HG03571 (cell line): Measurements from ENCODE around the gene EVI2A.

ENCODE experiments used
- ATAC-seq: cut with Tn5 transposase; IDR thresholded peaks from one replicate; pipeline ENCODE4 v1.9.1; 2021; ENCODE audit not compliant: unreplicated experiment

The EVI2A gene

DNA sequence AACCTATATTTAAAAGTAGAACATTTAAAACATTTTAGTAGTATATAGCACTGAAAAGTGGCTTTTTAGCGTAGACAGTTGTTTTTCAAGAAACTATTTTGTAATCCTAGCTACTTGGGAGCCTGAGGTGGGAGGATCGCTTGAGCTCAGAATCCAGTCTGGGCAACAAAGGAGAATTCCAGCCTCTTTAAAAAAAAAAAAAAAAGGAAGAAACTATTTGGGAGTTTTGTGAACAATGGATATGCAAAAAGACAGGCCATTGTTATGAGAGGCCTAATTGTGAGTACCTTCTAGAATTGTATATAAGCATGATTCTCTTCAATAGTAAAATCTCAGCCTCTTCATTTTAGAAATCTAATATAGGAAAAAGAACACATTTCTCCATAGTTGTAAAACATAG lies 42.0 kb downstream of the EVI2A start:
- no peak for ATAC-seq

DNA sequence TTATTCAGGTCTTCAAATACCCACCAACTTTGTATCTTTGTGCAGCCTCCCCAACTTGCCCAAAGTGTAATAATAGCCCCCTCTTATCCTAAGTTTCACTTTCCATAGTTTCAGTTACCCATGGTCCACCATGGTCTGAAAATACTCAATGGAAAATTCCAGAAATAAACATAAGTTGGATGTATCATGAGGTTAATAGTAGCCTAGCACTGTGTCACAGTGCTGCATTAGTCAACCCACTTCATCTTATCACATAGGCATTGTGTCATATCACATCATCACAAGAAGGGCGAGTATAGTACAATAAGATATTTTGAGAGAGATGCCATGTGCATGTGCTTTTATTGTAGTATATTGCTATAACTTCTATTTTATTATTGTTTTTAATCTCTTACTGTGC lies 46.3 kb downstream of the EVI2A start:
- ATAC-seq: no peak

DNA sequence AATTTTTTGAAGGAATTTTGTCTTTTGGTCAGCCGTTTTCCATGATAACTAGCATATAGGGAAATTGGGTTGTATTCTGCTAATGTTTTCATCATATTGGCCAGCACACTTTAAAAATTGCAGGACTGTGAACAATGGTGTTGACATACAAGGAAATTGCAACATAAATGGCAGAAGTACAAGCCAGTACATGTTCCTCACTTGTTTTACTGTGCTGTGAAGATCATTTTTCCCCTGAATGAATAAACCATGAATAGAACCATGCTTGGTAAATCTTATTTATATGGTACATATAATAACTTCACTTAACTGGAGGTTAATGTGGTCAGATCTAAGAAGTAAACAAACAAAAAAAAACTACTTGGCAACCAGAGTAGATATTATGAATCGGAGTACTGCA lies 47.2 kb downstream of the EVI2A start:
- ATAC-seq: no peak

DNA sequence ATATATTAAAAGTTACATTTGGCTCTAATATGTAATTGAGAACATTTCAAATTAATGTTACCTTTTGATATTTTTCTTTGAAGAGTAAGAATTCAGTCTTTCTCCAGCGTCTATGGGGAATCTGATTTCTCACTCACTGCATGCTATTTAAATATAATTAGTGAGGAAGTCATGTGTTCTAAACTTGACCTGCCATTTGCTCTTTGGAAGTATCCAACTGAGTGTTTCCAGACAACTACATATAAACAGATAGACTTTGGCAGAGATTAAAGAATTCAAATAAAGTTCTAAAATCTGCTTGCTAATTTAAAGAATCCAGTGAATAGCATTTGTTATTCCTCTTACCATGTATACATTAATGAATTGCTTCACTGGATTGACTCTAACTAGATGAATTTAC lies 47.9 kb downstream of the EVI2A start:
- ATAC-seq: no peak

GRCh38 chr17:31272803-31273202 lies 48.6 kb downstream of the EVI2A start:
- no peak for ATAC-seq

- ATAC-seq: no peak
Observed at GRCh38 chr17:31272236-31272635, 49.2 kb downstream of the EVI2A start.

DNA sequence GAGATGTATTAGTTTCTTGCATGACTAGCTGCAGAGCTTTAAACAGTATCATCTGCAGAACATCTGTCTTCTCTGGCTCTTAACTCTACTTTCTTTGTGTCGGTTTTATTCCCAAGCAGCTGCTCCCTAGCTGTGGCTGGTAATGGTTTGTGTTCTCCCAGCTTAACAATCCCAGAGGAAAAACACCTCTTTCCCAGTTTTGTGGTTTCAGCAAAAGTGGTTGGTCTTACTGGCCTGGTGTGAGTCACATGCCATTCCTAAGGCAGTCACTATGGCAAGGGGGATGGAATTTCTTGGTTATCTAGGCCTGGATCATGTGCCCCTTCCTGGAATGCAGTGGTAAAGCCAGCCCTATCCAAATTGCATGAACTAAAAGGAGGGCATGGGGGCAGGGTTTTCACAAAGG lies 51.8 kb downstream of the EVI2A start:
- no peak for ATAC-seq

DNA sequence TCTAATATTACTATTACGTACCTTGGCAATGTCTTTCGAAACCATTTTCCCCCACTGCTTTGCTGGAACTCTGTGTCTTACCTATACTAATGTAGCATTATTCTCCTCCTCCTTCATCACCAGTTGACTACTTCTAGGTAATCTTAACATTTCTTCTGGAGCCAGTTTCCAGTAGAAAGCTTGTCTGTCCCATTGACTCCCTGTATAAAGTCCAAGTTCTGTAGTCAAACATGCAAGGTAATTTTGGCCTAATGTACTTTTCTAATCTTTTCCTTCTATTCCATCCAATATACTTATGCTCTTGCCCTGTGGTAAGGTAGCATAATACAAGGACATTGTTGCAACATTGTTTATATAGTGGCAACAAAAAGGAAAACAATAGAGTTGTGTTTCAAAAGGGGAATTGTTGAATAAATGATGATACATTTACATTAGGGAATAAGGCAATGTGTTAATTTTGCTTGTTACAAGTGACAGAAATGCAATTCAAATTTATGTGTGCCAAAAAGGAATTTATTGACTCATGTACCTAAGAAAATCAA lies 52.3 kb downstream of the EVI2A start:
- no peak for ATAC-seq
